Adipocyte (in vitro differentiated cells): ENCODE data around the gene PA2G4.
"Not testable (repeated sequence)": the region's sequence is repeated elsewhere in the genome, so short reads cannot be mapped to it uniquely, and the experiment has no call there.

Experiments
- DNase-seq: peaks from one replicate; pipeline ENCODE4 v3.0.0-alpha.2; 2015; ENCODE audit warnings: low read depth
- H3K27me3 ChIP-seq: replicated peaks from 2 replicates; pipeline ENCODE4 v1.7.0; 2013; ENCODE audit warnings: mild to moderate bottlenecking, low read length, moderate library complexity; ENCODE audit not compliant: control insufficient read depth, insufficient read depth
- H3K36me3 ChIP-seq: 2 replicates; pipeline ENCODE4 v1.7.0; 2013; ENCODE audit warnings: low read length, mild to moderate bottlenecking, moderate library complexity; ENCODE audit not compliant: control insufficient read depth, insufficient read depth, severe bottlenecking
- H3K4me1 ChIP-seq: 2 replicates; pipeline ENCODE4 v1.7.0; 2013; ENCODE audit warnings: mild to moderate bottlenecking, low read length, moderate library complexity; ENCODE audit not compliant: control insufficient read depth, insufficient read depth
- H3K4me3 ChIP-seq: 2 replicates; pipeline ENCODE4 v1.7.0; 2013; ENCODE audit warnings: mild to moderate bottlenecking, low read length, moderate library complexity
- H3K9ac ChIP-seq: 2 replicates; pipeline ENCODE4 v1.7.0; 2013; ENCODE audit warnings: mild to moderate bottlenecking, low read length, moderate library complexity
- H3K9me3 ChIP-seq: 2 replicates; pipeline ENCODE4 v1.7.0; 2013; ENCODE audit warnings: mild to moderate bottlenecking, low read length, moderate library complexity; ENCODE audit not compliant: control insufficient read depth

PA2G4 gene

DNA sequence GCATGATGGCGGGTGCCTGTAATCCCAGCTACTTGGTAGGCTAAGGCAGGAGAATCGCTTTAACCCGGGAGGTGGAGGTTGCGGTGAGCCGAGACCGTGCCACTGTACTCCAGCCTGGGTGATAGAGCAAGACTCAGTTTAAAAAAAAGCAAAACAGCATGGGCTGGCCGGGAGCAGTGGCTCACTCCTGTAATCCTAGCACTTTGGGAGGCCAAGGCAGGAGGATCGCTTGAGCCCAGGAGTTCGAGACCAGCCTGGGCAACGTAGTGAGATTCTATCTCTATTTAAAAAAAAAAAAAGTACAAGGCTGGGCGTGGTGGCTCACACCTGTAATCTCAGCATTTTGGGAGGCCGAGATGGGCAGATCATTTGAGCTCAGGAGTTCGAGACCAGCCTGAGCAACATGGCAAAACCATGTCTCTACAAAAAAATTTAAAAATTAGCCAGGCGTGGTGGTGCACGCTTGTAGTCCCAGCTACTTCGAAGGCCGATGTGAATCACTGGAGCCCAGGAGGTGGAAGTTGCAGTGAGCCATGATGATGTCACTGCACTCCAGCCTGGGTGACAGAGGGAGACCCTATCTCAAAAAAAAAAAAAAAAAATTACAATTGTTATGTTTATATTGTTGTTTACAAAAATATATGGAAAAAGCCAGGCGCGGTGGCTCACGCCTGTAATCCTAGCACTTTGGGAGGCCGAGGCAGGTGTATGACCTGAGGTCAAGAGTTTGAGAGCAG lies 52.3 kb downstream of the PA2G4 start:
- not testable (repeated sequence) for H3K27me3 ChIP-seq, DNase-seq, H3K9me3 ChIP-seq
- Histone ChIP-seq H3K9ac (peak overlapping the region; percentile 86), H3K4me3 (peak overlapping the region; percentile 81), H3K36me3 (peaks cover 24% of the 10 kb centered on the region), H3K4me1 (peaks cover 40% of the 10 kb centered on the region)

- Histone ChIP-seq H3K4me3 (peak overlapping the region; percentile 81), H3K4me1 (peaks cover 40% of the 10 kb centered on the region), H3K27me3 (no peaks in the 10 kb centered on the region), H3K9ac (peak overlapping the region; percentile 86), H3K36me3 (peaks cover 32% of the 10 kb centered on the region), H3K9me3 (no peaks in the 10 kb centered on the region)
- DNase-seq = peak; percentile 92
These were observed 53.1 kb downstream of the PA2G4 start for GRCh38 chr12:56157201-56158028.

DNA sequence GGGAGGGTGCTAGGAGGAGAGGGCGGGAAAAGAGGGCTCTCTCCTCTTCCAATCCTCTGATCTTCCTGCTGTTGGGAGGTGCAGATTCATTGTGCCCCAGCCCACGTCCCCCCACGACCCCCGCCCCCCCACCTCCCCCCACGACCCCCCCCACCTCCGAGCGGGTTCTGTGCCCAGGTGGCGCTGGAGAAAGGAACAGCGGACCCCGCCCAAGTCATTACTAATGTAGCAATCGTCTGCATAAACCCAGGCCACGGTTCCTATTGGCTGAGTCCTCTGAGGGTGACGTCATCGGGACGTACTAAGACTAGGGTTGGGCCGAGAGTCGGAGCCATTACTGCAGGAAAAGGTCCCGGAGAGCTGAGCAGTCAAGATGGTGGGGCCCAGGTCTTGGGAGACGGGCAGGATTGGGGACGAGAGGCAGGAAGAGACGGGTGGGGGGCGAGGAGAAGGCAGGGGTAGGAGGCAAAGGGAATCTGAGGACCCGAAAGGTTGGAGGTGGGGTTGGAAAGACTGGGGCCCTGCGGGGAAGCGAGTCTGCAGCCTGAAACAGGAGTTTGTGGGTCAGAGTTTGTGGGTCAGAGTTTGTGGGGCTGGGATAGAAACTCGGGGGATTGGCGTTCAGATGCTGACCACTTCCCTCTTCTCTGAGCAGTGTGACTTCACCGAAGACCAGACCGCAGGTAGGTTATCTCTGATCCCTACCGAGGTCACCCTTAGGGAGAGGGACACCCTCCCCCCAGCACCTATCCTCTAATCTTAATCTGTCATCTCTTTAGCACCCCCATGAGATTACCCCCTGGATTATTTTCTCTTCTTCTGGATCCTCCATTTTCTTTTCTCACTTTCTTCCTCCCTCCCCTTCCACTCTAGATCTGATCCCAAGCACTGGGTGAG lies 53.9 kb downstream of the PA2G4 start, which contains the start of gene MYL6:
TSS of gene MYL6 (plus strand) at position 331 of the 897 bp plus-strand sequence. CDS start at position 374, 43 bp downstream.
- peaks cover 33% of the 10 kb centered on the region for H3K4me1 ChIP-seq
- H3K9ac ChIP-seq = peak within 1 kb of the TSS; percentile 100
- H3K9me3 ChIP-seq = no peaks in the 10 kb centered on the region
- peak within 1 kb of the TSS; percentile 98 for H3K4me3 ChIP-seq
- DNase-seq = peak; percentile 99
- no peaks in the 10 kb centered on the region for H3K27me3 ChIP-seq
- H3K36me3 ChIP-seq = peaks cover 40% of the 10 kb centered on the region

DNA sequence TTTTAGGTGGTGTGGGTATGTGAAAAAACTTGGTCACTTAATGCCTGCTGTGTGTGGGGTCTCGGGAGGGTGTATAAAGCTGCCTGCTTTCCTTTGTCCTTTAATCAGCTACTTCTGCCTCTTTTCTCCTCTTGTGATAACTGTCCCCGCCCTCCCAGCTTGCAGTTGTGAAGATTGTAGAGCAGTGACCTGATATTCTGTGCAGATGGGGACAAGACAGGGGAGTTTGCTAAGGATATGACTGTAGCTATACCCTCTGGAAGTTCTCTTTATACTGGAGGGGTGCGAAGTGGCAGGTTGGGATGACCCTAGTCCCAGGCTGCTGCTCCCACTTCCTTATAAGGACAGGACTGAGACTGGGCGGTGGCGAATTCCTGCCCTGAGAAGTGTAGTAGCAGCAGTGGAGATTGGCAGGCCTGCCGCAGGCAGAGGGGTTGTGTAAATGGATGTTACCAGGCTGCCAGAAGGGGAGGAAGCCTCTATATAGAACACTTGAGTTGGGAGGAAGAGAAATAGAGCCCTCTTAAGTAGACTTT lies 54.6 kb downstream of the PA2G4 start:
- peak; percentile 88 for DNase-seq
- H3K9ac ChIP-seq = peak overlapping the region; percentile 100
- H3K4me3 ChIP-seq = peak overlapping the region; percentile 98
- H3K36me3 ChIP-seq = peaks cover 48% of the 10 kb centered on the region
- H3K4me1 ChIP-seq = peaks cover 31% of the 10 kb centered on the region
- no peaks in the 10 kb centered on the region for H3K27me3 ChIP-seq
- no peaks in the 10 kb centered on the region for H3K9me3 ChIP-seq

GRCh38 chr12:56159482-56160192 lies 55.3 kb downstream of the PA2G4 start:
- no peak for DNase-seq
- Histone ChIP-seq H3K27me3 (no peaks in the 10 kb centered on the region), H3K9me3 (no peaks in the 10 kb centered on the region), H3K9ac (peak overlapping the region; percentile 100), H3K4me3 (peak overlapping the region; percentile 98), H3K4me1 (peaks cover 31% of the 10 kb centered on the region), H3K36me3 (peaks cover 54% of the 10 kb centered on the region)

GRCh38 chr12:56160193-56160763 lies 55.9 kb downstream of the PA2G4 start:
- peaks cover 31% of the 10 kb centered on the region for H3K4me1 ChIP-seq
- H3K27me3 ChIP-seq = no peaks in the 10 kb centered on the region
- H3K4me3 ChIP-seq = peak overlapping the region; percentile 98
- H3K9me3 ChIP-seq = no peaks in the 10 kb centered on the region
- peaks cover 58% of the 10 kb centered on the region for H3K36me3 ChIP-seq
- peak overlapping the region; percentile 100 for H3K9ac ChIP-seq
- DNase-seq = no peak

DNA sequence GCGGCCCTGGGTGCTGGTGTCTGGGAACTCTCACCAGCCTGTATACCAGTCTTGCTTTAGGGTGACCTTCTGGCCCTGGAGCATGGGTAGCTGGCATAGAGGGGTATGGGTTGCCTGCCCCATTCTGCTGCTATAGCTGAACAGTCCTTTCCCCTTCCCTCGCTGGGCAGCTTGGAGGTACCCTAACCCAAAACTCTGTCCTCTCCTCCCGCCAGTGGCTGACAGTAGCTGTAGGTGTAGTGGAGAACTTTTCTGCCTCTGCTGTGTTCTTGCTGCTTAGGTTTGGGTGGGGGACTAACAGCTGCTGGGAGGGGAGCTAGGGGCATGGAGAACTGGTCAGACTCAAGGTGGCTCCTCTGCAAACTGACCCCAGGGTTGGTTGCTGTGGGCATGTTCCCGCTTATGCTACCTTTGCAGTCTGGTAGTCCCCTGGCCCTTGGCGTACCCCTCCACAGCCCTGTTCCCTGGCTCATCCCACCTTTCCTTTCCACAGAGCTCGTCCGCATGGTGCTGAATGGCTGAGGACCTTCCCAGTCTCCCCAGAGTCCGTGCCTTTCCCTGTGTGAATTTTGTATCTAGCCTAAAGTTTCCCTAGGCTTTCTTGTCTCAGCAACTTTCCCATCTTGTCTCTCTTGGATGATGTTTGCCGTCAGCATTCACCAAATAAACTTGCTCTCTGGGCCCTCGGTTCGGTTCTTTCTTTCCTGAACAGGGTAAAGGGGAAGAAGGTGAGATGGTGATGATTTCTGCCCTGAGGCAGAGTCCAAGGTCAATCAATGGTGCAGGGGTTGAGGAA lies 56.7 kb downstream of the PA2G4 start:
- H3K9ac ChIP-seq = peak overlapping the region; percentile 100
- H3K4me1 ChIP-seq = peaks cover 31% of the 10 kb centered on the region
- no peak for DNase-seq
- no peaks in the 10 kb centered on the region for H3K27me3 ChIP-seq
- peak overlapping the region; percentile 98 for H3K4me3 ChIP-seq
- H3K9me3 ChIP-seq = no peaks in the 10 kb centered on the region
- H3K36me3 ChIP-seq = peaks cover 65% of the 10 kb centered on the region

DNA sequence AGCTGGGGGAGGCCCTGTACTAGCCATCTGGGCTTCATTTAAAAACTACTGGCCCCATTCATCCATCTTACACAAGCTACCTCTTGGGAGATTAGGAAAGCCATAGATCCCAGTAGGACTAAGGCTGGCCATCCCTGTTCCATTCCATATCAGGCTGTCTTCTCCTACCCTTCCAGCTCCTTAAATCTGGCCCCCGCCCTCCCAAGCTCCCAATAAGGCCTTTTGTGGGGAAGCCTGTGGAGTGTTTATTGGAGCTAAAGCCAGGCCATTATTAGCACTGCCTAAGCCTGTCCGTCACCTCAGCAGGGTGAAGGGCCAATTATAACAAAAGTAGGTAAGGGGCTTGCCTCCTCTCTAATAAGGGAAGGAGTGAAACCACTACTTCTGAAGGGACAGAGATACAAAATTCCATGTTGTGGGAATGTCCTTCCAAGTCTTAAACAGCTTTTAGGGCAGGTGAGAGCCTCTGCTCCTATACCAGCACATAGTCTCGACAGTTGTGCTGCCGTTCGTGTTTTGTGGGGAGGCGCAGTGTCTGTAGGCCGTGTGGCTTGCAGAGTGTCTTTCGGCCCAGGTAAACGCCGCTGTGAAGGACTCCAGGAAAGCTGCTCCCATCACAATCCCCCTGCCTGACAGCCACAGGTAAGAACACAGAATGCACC lies 57.5 kb downstream of the PA2G4 start:
- peaks cover 70% of the 10 kb centered on the region for H3K36me3 ChIP-seq
- peak overlapping the region; percentile 98 for H3K4me3 ChIP-seq

DNA sequence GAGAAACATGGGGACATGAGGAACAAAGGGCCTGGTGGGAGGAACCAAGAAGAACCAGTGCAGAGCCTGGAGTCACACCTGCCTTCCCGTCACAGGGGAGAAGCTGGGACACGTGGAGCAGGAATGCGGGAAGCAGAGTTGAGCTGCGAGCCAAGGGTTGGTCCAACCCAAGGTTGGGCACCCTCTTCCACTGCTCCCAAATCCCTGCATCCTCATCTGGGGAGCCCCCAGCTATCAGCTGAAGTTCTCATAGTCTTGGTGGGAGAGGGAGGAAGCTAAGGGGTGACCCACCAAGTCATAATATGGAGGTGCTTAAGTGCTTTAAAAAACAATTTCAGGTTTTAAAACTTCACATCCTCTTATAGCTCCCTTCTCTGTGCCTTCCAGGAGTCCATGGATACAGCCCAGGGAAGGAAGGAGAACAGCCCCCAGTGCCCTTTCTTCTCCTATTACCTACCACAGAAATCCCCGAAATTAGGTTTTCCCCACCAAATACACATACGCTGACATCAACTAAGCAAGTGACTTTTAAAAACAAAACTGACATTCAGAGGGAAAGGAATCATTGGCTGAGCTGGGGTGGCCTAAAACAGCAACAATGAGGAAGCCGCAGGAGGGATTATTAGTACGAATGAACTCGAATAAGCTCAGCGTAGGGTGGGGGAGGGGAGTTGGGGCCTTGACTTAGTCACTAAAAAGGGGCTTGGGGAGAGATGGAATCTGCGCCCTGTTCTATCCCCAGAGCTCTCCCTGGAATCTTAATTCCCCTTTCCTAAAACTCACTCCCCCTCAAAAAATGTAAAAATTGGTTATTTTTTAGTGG lies 58.3 kb downstream of the PA2G4 start:
- Histone ChIP-seq H3K9ac (no peak overlapping the region), H3K27me3 (no peaks in the 10 kb centered on the region), H3K9me3 (no peaks in the 10 kb centered on the region), H3K36me3 (peaks cover 75% of the 10 kb centered on the region), H3K4me3 (no peak overlapping the region), H3K4me1 (peaks cover 25% of the 10 kb centered on the region)
- DNase-seq = no peak

More for the DNA sequence above, 57.5 kb downstream of the PA2G4 start:
- DNase-seq = no peak
- Histone ChIP-seq H3K4me1 (peaks cover 31% of the 10 kb centered on the region), H3K9ac (peak overlapping the region; percentile 100), H3K9me3 (no peaks in the 10 kb centered on the region), H3K27me3 (no peaks in the 10 kb centered on the region)
